DMS153 (cell line): Measurements from ENCODE around the gene HOXA13.

Experiments
- DNase-seq: peaks from one replicate; lab custom pipeline; 2025; lab: John Stamatoyannopoulos, UW

Gene HOXA13

DNA sequence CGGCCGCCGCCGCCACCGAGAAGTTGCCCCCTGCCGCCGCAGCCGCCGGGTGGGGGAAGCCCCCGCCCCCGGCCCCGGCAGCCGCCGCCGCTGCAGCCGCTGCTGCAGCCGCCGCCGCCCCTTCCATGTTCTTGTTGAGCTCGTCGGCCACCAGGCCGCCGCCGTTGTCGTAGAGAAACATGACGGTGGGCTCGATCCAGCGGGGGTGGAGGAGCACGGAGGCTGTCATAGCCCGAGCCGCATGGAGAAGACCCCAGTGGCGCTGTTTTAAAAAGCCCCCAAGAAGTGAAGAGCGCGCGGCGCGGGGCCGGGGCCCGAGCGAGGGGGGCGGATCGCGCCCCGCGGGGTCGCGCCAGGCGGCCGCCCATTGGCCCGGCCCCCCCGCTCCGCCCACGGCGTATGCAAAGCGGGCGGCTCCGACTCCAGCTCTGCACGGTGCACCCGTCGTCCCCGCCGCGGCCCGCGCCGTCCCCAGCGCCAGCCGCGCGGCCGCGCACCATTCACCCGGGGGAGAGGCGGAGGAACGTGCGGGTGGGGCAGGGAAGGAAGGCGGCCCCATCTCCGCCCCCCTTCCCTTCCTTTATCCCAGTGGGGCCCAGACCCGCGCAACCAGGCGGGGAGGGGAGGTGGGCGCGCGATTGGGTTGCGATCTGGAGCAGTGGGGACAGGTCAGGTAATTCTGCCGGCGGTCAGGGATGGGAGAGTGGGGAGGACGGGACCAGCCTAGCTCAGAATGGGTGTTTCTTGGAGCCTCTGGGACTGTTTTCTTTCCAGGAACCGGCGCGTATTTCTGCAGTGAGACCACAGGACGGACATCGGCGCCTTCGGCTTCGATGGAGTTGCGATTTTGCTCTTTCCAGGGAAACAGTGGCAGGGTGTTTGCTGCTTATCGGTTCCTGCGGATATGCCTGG is at the start of gene HOXA13:
HOXA13 (minus strand) TSS at position 243 of the 912 bp plus-strand sequence; CDS start at position 229, 14 bp downstream.
- peak; percentile 36 for DNase-seq

DNA sequence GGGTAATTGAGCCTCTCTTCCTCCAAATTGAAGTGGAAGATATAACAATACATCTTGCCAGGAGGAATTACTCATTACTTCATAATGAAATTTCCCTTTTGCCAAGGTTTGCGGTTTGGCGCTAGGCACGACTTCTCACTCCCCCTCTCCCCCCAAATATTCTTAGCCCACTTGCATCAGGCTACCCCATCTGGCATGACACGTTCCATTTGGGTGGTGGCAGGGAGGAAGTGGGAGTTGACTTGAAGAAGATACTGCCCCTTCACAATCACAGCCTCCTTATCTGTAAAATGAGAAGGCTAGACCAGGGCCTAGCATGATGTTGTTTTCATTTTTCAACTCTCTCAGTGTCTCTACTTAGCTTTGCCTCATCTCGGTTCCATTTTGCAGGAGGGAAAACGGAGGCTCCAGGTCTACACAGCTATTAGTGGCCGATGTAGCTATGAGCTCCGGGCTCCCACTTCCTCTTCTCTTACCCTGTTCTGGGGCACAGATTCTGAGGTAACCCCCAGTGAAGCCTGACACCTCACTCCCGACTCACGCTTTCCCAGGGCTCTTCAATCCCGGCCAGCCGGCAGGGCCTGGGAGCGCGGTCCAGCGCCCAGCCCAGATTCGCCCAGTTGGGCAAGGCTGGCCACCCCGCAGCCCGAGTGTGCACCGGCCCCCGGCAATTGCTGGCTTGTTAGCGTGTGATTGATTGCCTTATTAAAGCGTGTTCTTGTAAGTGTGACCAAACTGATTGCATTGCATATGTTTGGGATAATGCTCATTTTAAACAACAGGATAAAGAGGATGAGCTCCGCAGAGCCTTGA is 49.2 kb upstream of the HOXA13 start:
- no peak for DNase-seq

GRCh38 chr7:27248427-27248806 is 48.5 kb upstream of the HOXA13 start:
- DNase-seq = no peak

DNA sequence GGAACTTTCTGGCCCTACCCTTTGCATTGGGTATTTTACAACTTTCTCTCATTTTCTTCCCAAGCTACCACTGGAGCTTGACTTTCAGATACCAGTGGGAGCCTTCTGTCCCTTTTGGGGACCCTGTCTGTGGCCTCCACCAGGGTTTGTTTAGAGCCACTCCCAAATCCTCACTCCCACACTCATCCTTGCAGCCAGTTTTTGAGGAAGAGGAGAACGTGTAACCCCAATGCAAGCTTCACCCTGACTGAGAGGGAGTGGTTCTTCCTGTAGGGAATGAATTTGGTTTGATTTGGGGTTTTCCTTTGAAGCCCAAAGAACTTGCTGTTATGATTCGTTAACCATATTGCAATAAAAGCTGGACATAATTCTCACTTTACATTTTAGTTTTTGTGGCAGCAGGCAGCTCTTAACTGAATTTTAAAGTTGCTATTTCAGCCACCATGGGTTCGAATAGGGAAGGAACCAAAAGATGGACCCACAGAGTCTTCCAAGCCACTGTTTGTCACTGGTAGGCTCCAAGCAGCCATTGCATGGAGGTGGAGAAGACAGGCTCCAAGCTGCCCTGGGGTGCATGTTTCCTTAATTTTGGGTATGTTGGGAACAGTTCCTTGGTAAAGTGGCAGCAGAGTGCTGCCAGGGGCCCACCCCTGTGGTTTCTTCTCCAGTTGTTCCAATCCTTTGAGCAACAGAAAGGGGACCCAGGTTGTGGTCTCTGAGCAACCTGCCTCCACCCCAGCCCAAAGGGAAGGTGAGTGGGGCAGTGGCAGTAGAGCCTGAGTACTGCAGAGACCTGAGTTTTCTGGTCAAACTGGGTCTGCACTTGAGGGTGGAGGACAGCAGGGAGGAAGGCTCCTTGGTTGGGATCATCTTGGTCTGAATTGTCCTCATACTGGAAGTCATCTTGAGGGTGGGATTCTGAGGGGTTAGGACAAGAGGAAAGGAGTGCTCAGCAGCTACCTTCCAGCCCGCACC is 47.8 kb upstream of the HOXA13 start:
- no peak for DNase-seq

DNA sequence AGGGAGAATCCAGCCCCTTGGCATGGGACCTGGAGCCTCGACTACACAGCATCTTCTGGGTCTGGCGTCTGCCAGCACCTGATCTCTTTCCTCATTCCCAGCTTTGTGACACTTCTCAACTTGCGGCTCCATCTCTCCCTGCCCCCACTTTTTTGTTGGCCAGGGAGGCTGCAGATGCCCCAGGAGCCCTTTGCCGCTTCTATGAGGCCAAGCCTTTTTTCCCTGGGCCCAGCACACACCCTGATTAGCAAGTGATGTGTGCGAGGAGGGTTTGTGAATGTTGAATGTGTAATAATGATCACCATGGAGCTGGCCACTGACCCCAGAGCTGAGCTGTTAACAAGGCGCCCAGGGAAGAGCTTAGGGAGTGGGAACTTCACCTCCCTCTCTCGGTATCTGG is 47.1 kb upstream of the HOXA13 start:
- no peak for DNase-seq

DNA sequence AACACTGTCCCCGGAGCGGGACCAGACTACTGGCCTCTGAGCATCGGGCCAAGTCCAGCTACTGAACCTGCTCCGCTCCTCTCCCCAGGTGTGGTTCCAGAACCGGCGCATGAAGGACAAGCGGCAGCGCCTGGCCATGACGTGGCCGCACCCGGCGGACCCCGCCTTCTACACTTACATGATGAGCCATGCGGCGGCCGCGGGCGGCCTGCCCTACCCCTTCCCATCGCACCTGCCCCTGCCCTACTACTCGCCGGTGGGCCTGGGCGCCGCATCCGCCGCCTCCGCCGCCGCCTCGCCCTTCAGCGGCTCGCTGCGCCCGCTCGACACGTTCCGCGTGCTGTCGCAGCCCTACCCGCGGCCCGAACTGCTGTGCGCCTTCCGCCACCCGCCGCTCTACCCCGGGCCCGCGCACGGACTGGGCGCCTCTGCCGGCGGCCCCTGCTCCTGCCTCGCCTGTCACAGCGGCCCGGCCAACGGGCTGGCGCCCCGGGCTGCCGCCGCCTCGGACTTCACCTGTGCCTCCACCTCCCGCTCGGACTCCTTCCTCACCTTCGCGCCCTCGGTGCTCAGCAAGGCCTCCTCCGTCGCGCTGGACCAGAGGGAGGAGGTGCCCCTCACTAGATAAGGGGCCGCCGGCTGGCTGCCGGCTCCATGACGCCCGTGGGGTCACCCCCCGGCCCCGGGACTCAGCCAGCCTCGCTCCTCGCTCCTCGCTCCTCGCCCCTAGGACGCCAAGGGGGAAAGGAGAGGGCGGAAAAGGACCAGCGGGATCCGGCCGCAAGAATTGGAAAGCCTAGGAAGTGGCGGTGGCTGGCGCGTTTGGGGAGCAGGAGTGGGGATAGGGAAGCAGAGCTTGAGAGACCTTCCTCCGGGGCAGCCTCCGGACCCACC is 46.2 kb upstream of the HOXA13 start:
- DNase-seq = peak; percentile 18

- DNase-seq = no peak
Observed at GRCh38 chr7:27245124-27245797, 45.4 kb upstream of the HOXA13 start.

DNA sequence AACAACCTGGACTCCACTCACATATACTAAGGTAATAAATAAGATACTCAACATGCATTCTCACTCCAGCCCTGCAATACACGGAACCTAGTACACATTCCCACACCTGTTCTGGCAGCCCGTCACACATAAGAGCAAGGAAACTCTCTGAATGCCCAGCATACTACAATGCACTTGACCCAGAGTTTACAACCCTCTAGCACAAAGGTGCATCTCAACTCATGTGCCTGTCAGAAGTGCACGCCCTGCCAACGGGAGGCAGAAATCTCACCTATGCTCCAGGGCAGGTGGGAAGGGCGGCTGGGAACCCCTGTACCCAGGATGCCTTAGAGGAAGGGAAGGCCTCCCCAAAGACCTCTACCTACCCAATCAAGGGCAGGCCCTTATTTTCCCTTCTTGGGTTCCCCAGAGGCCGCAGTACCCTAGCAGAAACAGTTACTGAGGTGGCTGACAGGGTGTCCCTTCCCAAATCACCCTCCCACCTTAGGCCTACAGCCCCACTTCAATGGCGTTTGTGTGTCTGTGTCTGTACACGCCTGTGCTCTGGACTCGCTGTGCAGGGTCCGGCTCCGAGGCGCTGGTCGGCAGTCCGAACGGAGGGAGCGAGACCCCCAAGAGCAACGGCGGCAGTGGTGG is 44.7 kb upstream of the HOXA13 start:
- DNase-seq = no peak

DNA sequence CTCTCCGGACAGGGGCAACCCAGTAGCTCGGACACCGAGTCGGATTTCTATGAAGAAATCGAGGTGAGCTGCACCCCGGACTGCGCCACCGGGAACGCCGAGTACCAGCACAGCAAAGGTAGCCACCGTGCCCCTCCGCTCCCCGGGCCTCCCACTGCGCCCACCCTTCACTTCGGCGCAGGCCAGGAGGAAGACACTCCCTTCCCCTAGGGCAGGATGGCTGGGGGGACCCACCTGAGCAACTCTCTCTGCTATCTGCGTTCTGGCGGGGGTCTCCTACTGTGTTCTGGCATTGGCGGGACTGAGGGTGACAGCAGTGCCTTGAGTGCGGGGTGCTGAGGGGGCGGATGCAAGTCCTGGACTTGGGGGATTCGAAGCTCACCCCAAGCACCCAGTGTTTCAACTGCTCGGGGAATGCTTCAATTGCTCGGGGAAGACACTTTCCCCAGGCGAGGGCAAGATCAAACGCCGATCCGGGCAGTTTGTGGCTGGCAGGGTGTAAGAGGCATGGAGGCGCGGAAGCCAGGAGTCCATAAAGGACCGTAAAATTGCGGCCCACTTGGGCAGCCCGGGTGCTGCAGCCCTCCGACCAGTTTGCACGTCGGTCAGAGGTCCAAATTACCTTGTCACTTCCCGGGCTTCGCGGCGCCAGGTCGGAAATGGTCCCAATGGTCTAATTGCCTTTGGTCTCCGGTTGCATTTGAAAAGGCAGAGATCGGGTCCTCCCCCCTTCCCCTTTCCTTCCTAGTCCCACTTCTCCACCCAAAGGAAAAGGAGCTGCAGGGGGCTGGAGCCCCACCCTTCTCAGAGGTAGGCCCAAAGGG is 43.7 kb upstream of the HOXA13 start:
- DNase-seq = no peak

GRCh38 chr7:27242555-27243339 is 42.9 kb upstream of the HOXA13 start, which contains the start of gene EVX1:
EVX1 (plus strand) TSS chr7:27242802; CDS start chr7:27243031, 229 bp downstream.
- DNase-seq = peak; percentile 59

DNA sequence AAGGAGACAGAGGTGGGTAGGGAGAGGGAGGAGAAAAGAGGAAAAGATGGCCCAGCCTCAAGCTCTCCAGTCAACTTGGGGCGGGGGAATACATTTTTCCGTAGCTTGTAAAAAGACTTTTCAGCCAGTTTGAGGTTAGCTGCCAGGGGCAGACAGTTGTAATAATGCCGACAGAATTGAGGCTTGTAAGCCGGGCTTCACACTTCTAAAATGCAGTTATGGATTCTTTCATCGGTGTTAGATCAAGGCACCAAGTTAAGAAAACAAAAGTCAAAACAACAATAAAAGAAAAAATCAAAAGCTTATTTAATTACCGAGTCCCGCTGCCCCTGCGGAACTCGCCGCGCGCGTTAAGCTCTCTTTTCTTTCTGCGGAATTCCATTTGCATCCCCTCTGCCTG is 42.3 kb upstream of the HOXA13 start:
- no peak for DNase-seq

DNA sequence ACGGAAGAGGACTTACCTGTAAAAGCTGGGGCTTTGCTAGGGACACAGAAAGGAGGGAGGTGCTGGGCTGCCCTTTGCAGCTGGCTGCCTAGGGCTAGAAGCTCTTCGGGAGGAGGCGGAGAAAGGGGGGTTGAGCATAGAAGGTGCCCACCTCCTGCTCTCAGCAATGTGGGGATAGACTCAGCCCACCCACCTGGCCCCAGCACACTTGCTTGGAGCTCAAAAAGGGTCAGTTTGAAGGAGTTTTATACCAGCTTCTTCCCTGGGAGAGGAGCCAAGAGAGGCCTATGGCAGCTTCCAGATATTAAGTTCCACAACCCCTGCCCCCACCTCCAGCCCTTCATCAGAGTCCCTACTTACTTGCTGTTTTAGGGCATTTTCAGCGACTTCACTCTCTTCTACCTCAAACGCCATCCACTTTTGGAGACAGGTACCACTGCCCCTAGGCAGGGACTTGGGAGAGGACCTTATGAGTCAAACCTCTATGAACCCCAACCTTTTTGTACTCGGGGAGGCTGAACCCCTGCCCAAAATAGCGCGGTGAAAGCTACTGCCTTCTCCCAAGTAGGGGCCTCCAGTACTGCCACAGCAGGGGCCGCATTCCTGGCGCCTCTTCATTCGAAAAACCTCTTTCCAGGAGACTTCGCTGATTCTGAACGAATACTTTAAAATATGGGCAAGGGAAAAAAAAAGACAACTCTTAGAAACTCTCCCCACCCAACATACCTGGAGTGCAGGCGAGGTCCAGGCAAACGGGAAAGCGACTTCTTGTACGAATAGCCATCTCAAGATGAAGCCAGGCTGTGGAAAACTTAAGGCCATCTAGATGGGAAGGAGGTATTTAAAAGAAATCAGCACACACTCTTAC is 41.5 kb upstream of the HOXA13 start:
- DNase-seq = no peak

GRCh38 chr7:27240015-27240731 is 40.3 kb upstream of the HOXA13 start:
- DNase-seq = no peak

DNA sequence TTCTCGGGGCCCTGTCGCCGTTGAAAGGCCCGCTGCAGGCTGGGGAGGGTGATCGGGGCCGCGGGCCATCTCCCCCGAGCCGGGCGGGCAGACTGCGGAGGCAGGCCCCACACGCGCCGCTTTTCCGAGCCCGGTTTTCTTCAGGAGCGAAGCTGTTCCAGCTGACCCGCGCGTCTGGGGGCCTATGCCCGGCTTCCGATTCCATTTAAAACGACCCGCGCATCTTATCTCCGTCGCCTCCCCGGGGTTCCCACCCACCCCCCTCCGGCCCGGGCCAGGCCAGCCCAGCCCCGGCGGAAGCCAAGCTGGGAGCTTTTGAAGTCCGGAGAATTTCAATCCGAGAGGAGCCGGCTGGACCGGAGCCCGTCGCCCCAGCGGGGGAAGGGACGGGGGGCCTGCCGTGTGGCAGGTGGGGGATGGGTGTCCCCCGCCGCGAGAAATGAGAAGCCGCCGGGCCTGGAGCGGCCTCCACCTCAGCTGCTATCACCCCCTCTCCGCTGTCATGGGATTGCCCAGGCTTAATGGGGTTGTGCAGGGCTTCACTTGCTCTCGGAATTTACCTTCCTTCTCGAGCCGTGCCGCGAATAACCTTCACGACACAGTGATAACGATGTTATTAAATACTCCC is 39.6 kb upstream of the HOXA13 start:
- DNase-seq = no peak

GRCh38 chr7:27238979-27239386 is 39.1 kb upstream of the HOXA13 start:
- DNase-seq = no peak
